ENCODE results near the gene CYB561. TPM values are rescaled to one million over a fixed set of nuclear protein-coding genes. Genes with fewer than 3 reads are reported as not detected.

CYB561 gene
- total and polyA plus RNA-seq, 2 of the 4 experiments (the other 2 are of a cell fraction) = 2.5 to 3.0 TPM

DNA sequence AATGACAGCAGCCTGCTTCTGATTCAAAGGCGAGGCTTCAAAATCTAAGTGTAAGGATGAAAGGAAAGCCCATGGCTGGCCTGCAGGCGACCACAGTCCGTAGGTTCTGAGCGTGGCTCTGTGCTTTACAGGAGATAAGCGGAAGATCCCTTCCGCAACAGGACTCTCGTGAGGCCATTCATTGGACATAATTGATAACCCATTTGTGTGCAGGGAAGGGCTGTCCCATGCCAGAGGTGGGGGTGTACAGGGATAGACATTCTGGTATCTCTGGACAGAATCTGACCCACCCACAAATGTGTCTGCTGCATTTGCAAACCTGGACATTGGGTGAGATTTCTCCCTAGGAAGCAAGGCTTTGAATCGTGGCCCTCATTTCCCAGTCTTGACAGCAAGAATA, 4.0 kb downstream of the CYB561 start:
- in situ Hi-C loops (cut with MboI; ENCODE audit: low sequenced_read_pairs) = no loop called here
- Histone ChIP-seq H2BK15ac (ENCODE audit: low read depth, low read length) (no peak overlapping the region), H2BK20ac (ENCODE audit: low read depth, low read length) (no peak overlapping the region), H3K14ac (replicated peaks; ENCODE audit: low read depth, low read length) (no peak overlapping the region), H3K4ac (ENCODE audit: low read depth, low read length) (no peak overlapping the region), H3K23ac (ENCODE audit: low read depth, low read length) (no peak overlapping the region), H4K91ac (ENCODE audit: insufficient read depth, low read depth, low read length) (no peak overlapping the region), H2BK120ac (ENCODE audit: low read depth, low read length) (no peak overlapping the region), H3K27ac (ENCODE audit: insufficient read depth, low read length) (no peak overlapping the region), H3K56ac (ENCODE audit: extremely low read depth, insufficient read depth, low read length) (no peak overlapping the region), H4K5ac (ENCODE audit: low read depth, low read length) (no peak overlapping the region), H3K4me3 (ENCODE audit: insufficient read depth, low read depth, low read length) (no peak overlapping the region), H2AFZ (replicated peaks; ENCODE audit: low read length, poor library complexity) (no peak overlapping the region), H3K4me2 (ENCODE audit: low read depth, low read length) (no peak overlapping the region), H2AK5ac (ENCODE audit: low read depth, low read length) (no peak overlapping the region), H3K9me3 (ENCODE audit: control insufficient read depth, insufficient read depth, low read length) (no peaks in the 10 kb centered on the region), H3K27me3 (ENCODE audit: control insufficient read depth, insufficient read depth, low read length) (no peaks in the 10 kb centered on the region), H2BK5ac (ENCODE audit: low read depth, low read length, poor library complexity, severe bottlenecking) (no peak overlapping the region), H3K36me3 (ENCODE audit: control insufficient read depth, insufficient read depth, low read length) (no peaks in the 10 kb centered on the region), H3K79me1 (ENCODE audit: low read depth in 1 of 2, low read length in 2 of 2) (no peaks in the 10 kb centered on the region), H4K8ac (ENCODE audit: low read depth in 2 of 2, low read length in 2 of 2) (no peak overlapping the region), H4K20me1 (ENCODE audit: insufficient read depth, low read length) (no peaks in the 10 kb centered on the region), H3K9me1 (ENCODE audit: insufficient read depth, low read length) (no peaks in the 10 kb centered on the region), H3K9ac (ENCODE audit: low read depth, low read length) (no peak overlapping the region), H2AK9ac (replicated peaks; ENCODE audit: low read depth, low read length, poor library complexity) (no peak overlapping the region), H3K4me1 (ENCODE audit: control insufficient read depth, insufficient read depth, low read length) (peaks cover 4% of the 10 kb centered on the region), H3K18ac (ENCODE audit: low read depth, low read length) (no peak overlapping the region)
- WGBS, 2 experiments (ENCODE audit: extremely low coverage in 2 of 2, insufficient read length in 1 of 2) = 100% methylated on average over 1 of the region's 8 CpGs; no CpG with 5 or more reads in 1 of the 2 experiments
- no peak for ATAC-seq (ENCODE audit: low read depth)
- BruUV-seq (replicated peaks) = no TSS peak
- dilution Hi-C loops (cut with HindIII; ENCODE audit: low sequenced_read_pairs, unreplicated experiment) = no loop called here
- ChIA-PET POLR2A (ENCODE audit: unreplicated experiment) (no interaction called here), CTCF (no interaction called here)
- intact Hi-C loops (cut with micrococcal nuclease) = no loop called here
- no peak for TF ChIP-seq CHD1 (IDR thresholded peaks at IDR 0.05; ENCODE audit: low read depth, low read length)
- TF ChIP-seq, protein P1, sequence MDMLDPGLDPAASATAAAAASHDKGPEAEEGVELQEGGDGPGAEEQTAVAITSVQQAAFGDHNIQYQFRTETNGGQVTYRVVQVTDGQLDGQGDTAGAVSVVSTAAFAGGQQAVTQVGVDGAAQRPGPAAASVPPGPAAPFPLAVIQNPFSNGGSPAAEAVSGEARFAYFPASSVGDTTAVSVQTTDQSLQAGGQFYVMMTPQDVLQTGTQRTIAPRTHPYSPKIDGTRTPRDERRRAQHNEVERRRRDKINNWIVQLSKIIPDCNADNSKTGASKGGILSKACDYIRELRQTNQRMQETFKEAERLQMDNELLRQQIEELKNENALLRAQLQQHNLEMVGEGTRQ (IDR thresholded peaks at IDR 0.05; ENCODE audit: low read depth, low read length) = no peak
- TF ChIP-seq FOS (IDR thresholded peaks at IDR 0.05; ENCODE audit: low read depth, low read length) = no peak
- no peak for TF ChIP-seq MXI1 (IDR thresholded peaks at IDR 0.05; ENCODE audit: borderline replicate concordance, low read depth, low read length)
- TF ChIP-seq RCOR1 (IDR thresholded peaks at IDR 0.05; ENCODE audit: insufficient replicate concordance, low read length) = no peak
- no peak for TF ChIP-seq BHLHE40 (IDR thresholded peaks at IDR 0.05; ENCODE audit: low read depth, low read length)
- TF ChIP-seq MAFK (IDR thresholded peaks at IDR 0.05; ENCODE audit: low read depth, low read length) = no peak
- no peak for TF ChIP-seq NFE2L2 (IDR thresholded peaks at IDR 0.05; ENCODE audit: low read depth, low read length)
- no peak for TF ChIP-seq SMC3 (IDR thresholded peaks at IDR 0.05; ENCODE audit: low read depth, low read length)
- TF ChIP-seq RAD21 (IDR thresholded peaks at IDR 0.05; ENCODE audit: low read length) = no peak
- no peak for DNase-seq

Measured in IMR-90 (cell line).